Right cardiac atrium (tissue), 5 donors: ENCODE measurements around the gene TTC28. TPM values are rescaled to one million over a fixed set of nuclear protein-coding genes. Genes with fewer than 3 reads are reported as not detected.
A peak's percentile ranks its signal among the peaks of the same experiment; 100 is the strongest.

Source experiments
- ATAC-seq, 2 donors: fragments of 200-7000 bp; cut with Tn5 transposase; one replicate each; pipeline versions ENCODE4 v1.8.0 to v1.9.1; 2020; ENCODE audit warnings: moderate library complexity in 2 of 2, mild to moderate bottlenecking in 1 of 2
- DNase-seq, 3 donors: peaks; one replicate each; pipeline ENCODE4 v3.0.0-alpha.2; 2020
- H3K27ac ChIP-seq: one replicate; pipeline ENCODE4 v1.5.1; 2013; ENCODE audit warnings: mild to moderate bottlenecking, low read length, control low read depth, moderate library complexity
- H3K27me3 ChIP-seq: one replicate; pipeline ENCODE4 v1.6.1; 2013; ENCODE audit not compliant: control insufficient read depth, insufficient read depth
- H3K4me1 ChIP-seq: one replicate; pipeline ENCODE4 v1.6.1; 2013; ENCODE audit warnings: low read length; ENCODE audit not compliant: control insufficient read depth, insufficient read depth
- H3K4me3 ChIP-seq: one replicate; pipeline ENCODE4 v1.5.1; 2013; ENCODE audit warnings: low read length, control low read depth
- H3K9me3 ChIP-seq: one replicate; pipeline ENCODE4 v1.6.1; 2013; ENCODE audit warnings: low read length; ENCODE audit not compliant: control insufficient read depth
- WGBS: extraction: QIAGEN DNeasy Blood & Tissue Kit; methylation state at CpG from one replicate; pipeline ENCODE4 v1.1.7; 2013; 5-methylcytosine and 5-hydroxymethylcytosine counted together
- intact Hi-C, 4 donors: fragments of 100-400 bp; cut with DNase I; formaldehyde crosslinking; loops; one replicate each; pipeline versions ENCODE4 v1.11.0 to v1.14.0; 2022 to 2023
- polyA plus RNA-seq: library from polyadenylated mRNA; stranded (reverse); fragments of 200-250 nt; gene quantifications from one replicate; pipeline ENCODE4 v1.2.3, GENCODE V29; 2013
- total RNA-seq, 4 donors: library from RNA; stranded (reverse); fragmentation: NEBNext Ultra II Directional; extraction: Animal tissue kit (Norgen Biotek cat#: 25700); gene quantifications; one replicate each; pipeline ENCODE4 v1.2.1, GENCODE V29; 2021
- donor health status: healthy with polysubstance abuse.
- donor health status: DM: no; HTN: yes; CAD: no.
- donor health status: DM: no; HTN: no; CAD: no.
- donor health status: DM: no; HTN: yes; CAD: no; lungs with severe emphysema.
- donor health status: DM: yes; HTN: yes; CAD: no.

The TTC28 gene
- total and polyA plus RNA-seq, 5 donors = 5.7 to 21.1 (median 18.9) TPM

DNA sequence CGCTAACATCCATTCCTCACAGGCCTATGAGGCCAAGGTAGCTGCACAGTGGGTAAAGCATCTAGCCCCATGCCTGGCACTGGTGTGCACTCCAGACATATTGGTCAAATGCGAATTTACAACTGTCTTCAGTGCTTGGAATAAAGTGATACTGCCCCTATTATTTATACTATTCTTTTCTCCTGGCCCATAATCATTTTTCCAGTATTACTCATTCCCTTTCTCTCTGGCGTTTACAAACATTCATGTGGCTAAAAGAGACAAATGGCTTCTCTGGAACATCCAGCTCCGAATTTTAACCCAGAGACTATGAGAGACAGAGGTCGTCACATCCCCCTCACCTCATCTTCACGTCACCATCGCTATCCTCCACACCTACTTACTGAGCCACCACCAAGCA is 673.4 kb downstream of the TTC28 start:
- ATAC-seq (no peak), DNase-seq (no peak)
- WGBS = 88% methylated on average over 7 of the region's 7 CpGs
- no peaks in the 10 kb centered on the region for H3K27me3 ChIP-seq
- intact Hi-C loops = loop anchor here in 3 of 4 donors (5.0 to 10.0 kb wide), 2 partner anchors 91 to 124 kb away; partner anchors contain the start of gene PITPNB (in 1 of the 3)
- H3K4me1 ChIP-seq = no peaks in the 10 kb centered on the region
- no peak overlapping the region for H3K27ac ChIP-seq
- H3K4me3 ChIP-seq = no peak overlapping the region
- H3K9me3 ChIP-seq = no peaks in the 10 kb centered on the region

DNA sequence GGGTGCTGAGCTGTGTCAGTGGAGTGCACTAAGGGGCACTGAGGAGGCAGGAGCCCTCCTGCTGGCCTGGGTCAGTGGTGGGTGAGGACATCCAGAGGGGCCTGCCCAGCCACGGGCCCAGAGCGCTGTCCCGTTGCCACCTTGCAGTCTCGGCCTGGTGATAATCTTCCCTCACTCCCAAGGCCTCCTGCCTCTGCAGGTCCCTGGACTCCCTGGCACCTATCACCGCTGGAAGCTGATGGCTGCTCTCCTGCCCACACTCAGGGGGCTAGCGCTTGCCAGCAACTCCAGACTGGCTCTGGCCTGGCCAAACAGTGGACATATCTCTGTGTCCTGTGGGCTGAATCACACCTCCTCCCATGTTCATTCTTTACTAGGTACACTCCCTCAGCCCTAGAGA is 674.1 kb downstream of the TTC28 start:
- H3K4me1 ChIP-seq = no peaks in the 10 kb centered on the region
- intact Hi-C loops = loop anchor here in 3 of 4 donors (5.0 to 10.0 kb wide), 2 partner anchors 91 to 123 kb away; partner anchors contain the start of gene PITPNB (in 1 of the 3)
- DNase-seq (peak; percentile 42 to 78 (median 74)), ATAC-seq (peak; percentile 41 to 73)
- no peaks in the 10 kb centered on the region for H3K9me3 ChIP-seq
- H3K4me3 ChIP-seq = no peak overlapping the region
- 65% methylated on average over 6 of the region's 6 CpGs for WGBS
- no peaks in the 10 kb centered on the region for H3K27me3 ChIP-seq
- peak overlapping the region; percentile 5 for H3K27ac ChIP-seq

- Histone ChIP-seq H3K4me3 (no peak overlapping the region), H3K27ac (no peak overlapping the region), H3K4me1 (no peaks in the 10 kb centered on the region), H3K9me3 (no peaks in the 10 kb centered on the region), H3K27me3 (no peaks in the 10 kb centered on the region)
- ATAC-seq (no peak), DNase-seq (peak in 1 of 3 donors; percentile 29)
- WGBS = 96% methylated on average over 6 of the region's 6 CpGs
- intact Hi-C loops = loop anchor here in 1 of 4 donors (10.0 kb wide), 1 partner anchor 89 kb away; the partner anchor contains the start of gene PITPNB
These were observed 675.6 kb downstream of the TTC28 start for GRCh38 chr22:28004021-28004420.

GRCh38 chr22:28002863-28003565 is 676.6 kb downstream of the TTC28 start:
- Histone ChIP-seq H3K4me3 (no peak overlapping the region), H3K4me1 (no peaks in the 10 kb centered on the region), H3K27me3 (no peaks in the 10 kb centered on the region), H3K9me3 (no peaks in the 10 kb centered on the region), H3K27ac (no peak overlapping the region)
- 79% methylated on average over 8 of the region's 8 CpGs for WGBS
- DNase-seq = peak in 1 of 3 donors; percentile 36
- intact Hi-C loops = loop anchor here in 1 of 4 donors (10.0 kb wide), 1 partner anchor 88 kb away; the partner anchor contains the start of gene PITPNB
- ATAC-seq = no peak

DNA sequence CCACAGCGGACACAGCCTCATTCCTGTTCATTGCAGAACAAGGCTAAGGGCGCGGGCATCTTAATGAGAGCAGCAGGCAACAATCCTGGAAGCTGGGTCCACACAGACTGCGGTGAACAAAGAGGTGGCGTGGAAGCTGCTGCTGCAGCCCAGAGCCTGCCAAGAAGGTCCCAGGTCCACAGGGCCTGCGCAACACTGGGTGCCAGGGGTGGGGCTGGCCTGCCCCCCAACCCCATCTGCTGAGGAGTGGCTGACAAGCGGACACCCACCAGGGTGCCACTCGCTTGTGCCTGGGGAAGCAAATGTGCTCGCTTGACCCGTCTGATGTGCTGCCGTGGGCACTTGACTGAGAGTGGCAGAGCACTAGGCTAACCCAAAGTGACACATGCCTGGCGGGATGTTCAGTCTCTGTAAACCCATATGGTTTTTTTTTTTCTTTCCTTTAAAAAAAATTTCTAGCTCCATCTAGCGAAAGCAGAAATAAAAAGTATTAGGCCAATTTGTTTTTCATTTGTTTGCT is 677.4 kb downstream of the TTC28 start:
- no peaks in the 10 kb centered on the region for H3K9me3 ChIP-seq
- WGBS = 90% methylated on average over 13 of the region's 13 CpGs
- no peak overlapping the region for H3K4me3 ChIP-seq
- H3K27ac ChIP-seq = no peak overlapping the region
- ATAC-seq (no peak), DNase-seq (peak in 1 of 3 donors; percentile 45)
- H3K4me1 ChIP-seq = no peaks in the 10 kb centered on the region
- no peaks in the 10 kb centered on the region for H3K27me3 ChIP-seq
- intact Hi-C loops = loop anchor here in 1 of 4 donors (10.0 kb wide), 1 partner anchor 87 kb away; the partner anchor contains the start of gene PITPNB

DNA sequence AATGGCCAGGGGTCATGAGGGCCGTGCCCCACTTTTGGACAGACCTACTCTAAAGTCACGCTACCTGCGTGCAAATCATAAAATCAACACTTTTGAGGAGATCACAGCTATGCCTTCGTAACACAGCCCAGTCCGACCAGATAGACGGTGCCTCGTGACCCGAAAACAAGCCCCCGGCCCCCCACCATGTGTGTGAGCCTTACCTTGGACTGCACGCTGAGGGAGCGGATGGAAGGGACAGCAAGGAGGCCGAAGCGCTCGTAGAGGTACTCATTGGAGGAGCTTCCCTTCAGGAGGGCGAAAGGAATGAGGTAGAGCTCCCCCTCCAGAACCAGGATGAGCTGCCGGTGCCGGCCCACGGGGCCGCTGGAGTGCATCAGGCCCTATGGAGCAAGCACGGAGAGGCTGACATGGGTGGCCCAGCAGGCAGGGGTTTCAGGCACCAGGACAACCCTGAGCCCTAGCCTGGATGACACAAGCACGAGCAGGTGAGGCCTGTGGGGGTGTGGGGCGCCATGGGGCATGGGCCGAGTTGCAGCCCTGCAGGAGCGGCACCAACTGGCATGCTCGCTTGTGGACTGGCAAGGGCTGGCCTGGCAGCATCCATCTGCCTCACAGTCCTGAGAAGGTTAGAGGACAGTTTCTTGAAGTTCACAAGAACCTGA is 678.3 kb downstream of the TTC28 start:
- no peak overlapping the region for H3K27ac ChIP-seq
- intact Hi-C loops = loop anchor here in 1 of 4 donors (10.0 kb wide), 1 partner anchor 87 kb away; the partner anchor contains the start of gene PITPNB
- DNase-seq (peak in 2 of 3 donors; percentile 2 to 39), ATAC-seq (no peak)
- no peaks in the 10 kb centered on the region for H3K4me1 ChIP-seq
- H3K9me3 ChIP-seq = no peaks in the 10 kb centered on the region
- WGBS = 97% methylated on average over 25 of the region's 25 CpGs
- no peaks in the 10 kb centered on the region for H3K27me3 ChIP-seq
- H3K4me3 ChIP-seq = no peak overlapping the region

DNA sequence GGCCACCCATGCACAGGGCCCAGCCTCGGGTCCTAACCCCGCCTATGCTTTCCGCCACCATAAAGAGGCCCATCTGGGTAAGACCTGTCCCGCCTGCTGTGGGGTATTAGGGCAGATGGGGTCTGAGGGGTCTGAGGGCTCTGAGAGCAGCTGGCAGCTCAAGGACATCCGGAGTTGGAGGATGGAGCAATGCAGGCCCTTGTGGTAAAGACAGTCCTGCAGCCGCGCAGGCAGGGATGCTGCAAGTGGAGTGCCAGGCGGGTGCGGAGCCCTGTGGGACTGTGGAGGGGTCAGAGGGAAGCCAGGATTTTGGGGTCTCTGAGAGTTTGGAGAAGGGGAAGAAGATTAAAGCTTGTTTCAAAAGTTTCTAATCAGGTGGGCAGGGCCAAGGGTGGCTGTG is 679.3 kb downstream of the TTC28 start:
- 95% methylated on average over 9 of the region's 9 CpGs for WGBS
- H3K9me3 ChIP-seq = no peaks in the 10 kb centered on the region
- H3K27ac ChIP-seq = no peak overlapping the region
- H3K4me1 ChIP-seq = no peaks in the 10 kb centered on the region
- intact Hi-C loops = loop anchor here in 1 of 4 donors (10.0 kb wide), 1 partner anchor 86 kb away; the partner anchor contains the start of gene PITPNB
- ATAC-seq (no peak), DNase-seq (peak in 1 of 3 donors; percentile 31)
- no peaks in the 10 kb centered on the region for H3K27me3 ChIP-seq
- no peak overlapping the region for H3K4me3 ChIP-seq

- no peaks in the 10 kb centered on the region for H3K9me3 ChIP-seq
- H3K27me3 ChIP-seq = no peaks in the 10 kb centered on the region
- no peak overlapping the region for H3K27ac ChIP-seq
- ATAC-seq = no peak
- WGBS = 78% methylated on average over 6 of the region's 6 CpGs
- intact Hi-C loops = loop anchor here in 1 of 4 donors (10.0 kb wide), 1 partner anchor 85 kb away; the partner anchor contains the start of gene PITPNB
- no peak overlapping the region for H3K4me3 ChIP-seq
- peak in 1 of 3 donors; percentile 18 for DNase-seq
- no peaks in the 10 kb centered on the region for H3K4me1 ChIP-seq
These were observed 679.8 kb downstream of the TTC28 start for GRCh38 chr22:27999876-28000275.

DNA sequence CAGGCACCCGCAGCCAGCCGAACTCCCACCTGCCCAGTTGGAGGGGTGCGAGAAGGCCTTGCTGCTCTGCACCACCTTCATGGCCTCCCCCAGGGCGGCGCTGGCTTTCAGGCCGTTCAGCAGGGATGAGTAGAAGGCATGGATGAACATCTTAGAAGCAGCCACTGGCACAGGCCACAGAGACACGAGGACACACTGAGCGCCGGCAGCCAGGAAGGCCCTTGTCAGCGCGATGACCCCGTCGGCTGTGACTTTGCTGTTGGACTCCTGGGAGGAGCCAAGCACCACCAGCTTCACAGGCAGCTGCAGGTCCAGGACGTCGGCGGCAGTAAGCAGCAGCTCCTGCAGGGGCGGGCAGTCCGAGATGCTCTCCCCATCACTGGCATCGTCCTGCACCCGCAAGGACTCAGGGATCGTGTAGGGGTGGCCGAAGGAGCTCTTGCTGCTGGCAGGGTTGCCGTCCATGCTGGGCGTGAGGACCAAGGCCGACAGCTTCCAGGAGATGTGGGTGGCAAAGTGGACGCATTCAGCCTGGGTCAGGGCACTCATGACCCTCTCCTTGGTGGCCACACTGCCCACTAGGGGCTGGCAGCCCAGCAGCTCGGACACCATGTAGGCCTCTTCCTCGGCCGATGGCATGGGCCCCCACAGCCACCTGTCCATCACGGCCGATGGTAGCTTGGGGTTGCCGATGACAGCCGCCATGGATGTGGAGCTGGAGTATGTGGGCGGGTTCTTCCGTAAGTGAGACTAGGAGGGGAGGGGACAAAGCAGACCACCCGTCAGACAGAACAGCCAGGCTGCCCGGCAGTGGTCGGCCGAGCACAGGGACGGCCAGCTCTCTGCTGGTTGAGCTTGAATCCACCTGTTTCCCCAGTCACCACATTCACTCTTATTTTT is 680.9 kb downstream of the TTC28 start:
- Histone ChIP-seq H3K27ac (no peak overlapping the region), H3K4me1 (no peaks in the 10 kb centered on the region), H3K9me3 (no peaks in the 10 kb centered on the region), H3K27me3 (no peaks in the 10 kb centered on the region), H3K4me3 (no peak overlapping the region)
- DNase-seq = peak in 1 of 3 donors; percentile 57
- intact Hi-C loops = no loop called here
- ATAC-seq = no peak
- WGBS = 89% methylated on average over 40 of the region's 40 CpGs

DNA sequence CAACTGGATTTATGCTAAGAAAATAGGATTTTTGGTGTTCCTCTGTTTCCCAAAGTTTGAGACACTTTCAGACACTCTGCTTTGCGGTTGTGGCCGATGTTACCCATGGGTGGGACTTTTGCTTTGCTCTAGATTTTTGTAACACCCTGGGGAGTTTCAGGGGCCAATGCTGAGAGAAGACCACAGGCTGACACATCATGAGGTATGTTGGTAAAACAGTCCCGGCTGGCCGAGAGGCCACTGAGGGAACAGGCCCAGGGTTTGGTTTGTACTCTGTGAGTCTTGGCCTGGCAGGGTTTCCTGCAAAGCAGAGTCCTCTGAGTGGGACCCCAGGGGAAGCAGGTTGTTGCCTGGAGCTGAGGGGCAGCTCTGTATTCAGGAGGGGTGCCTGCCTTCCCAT is 682.1 kb downstream of the TTC28 start:
- H3K27me3 ChIP-seq = no peaks in the 10 kb centered on the region
- H3K4me3 ChIP-seq = no peak overlapping the region
- ATAC-seq (no peak), DNase-seq (peak in 1 of 3 donors; percentile 35)
- H3K27ac ChIP-seq = no peak overlapping the region
- H3K9me3 ChIP-seq = no peaks in the 10 kb centered on the region
- H3K4me1 ChIP-seq = no peaks in the 10 kb centered on the region
- WGBS = 90% methylated on average over 4 of the region's 4 CpGs
- intact Hi-C loops = no loop called here
